ENCODE measurements around the gene FAM180A. TPM values are rescaled to one million over a fixed set of nuclear protein-coding genes. Genes with fewer than 3 reads are reported as not detected.

Gene FAM180A
- total and polyA plus RNA-seq, 2 of the 8 experiments (the other 6 are each of a cell fraction or from before 2014, with no cell fraction given): not detected

GRCh38 chr7:135682191-135682590 is 66.4 kb downstream of the FAM180A start:
- Histone ChIP-seq H3K56ac (replicated peaks; ENCODE audit: insufficient read length, low read depth, low read length) (no peak overlapping the region), H3K79me2 (ENCODE audit: control insufficient read depth in 1 of 2, insufficient read depth in 2 of 2, low read length in 2 of 2) (peaks cover 0 to 3% of the 10 kb centered on the region in 2 experiments; a peak in 2 of 4 replicates), H3K27me3 (replicated peaks in 1 of 4; ENCODE audit: control insufficient read depth in 3 of 4, extremely low read depth in 1 of 4, insufficient read depth in 3 of 4, low read length in 3 of 4) (no peaks in the 10 kb centered on the region), H2BK5ac (ENCODE audit: low read depth, low read length) (no peak overlapping the region), H3K18ac (ENCODE audit: extremely low read depth, low read length) (no peak overlapping the region), H3K23ac (ENCODE audit: insufficient read length) (no peak overlapping the region), H4K5ac (ENCODE audit: insufficient read length, low read depth, low read length) (no peak overlapping the region), H3K79me1 (ENCODE audit: low read depth, low read length) (peaks cover 8% of the 10 kb centered on the region), H3K4me2 (ENCODE audit: insufficient read depth in 1 of 2, low read depth in 2 of 2, low read length in 2 of 2) (no peak overlapping the region), H3K4ac (replicated peaks; ENCODE audit: insufficient read length, low read depth, low read length) (no peak overlapping the region), H3K14ac (ENCODE audit: insufficient read length) (no peak overlapping the region), H2BK12ac (ENCODE audit: low read depth, low read length) (no peak overlapping the region), H3K4me1 (replicated peaks in 1 of 4; ENCODE audit: control insufficient read depth in 3 of 4, insufficient read depth in 4 of 4, low read length in 3 of 4) (peaks cover 0 to 3% (median 0%) of the 10 kb centered on the region in 4 experiments; a peak in 2 of 7 replicates), H3K9ac (replicated peaks in 1 of 4; ENCODE audit: extremely low read depth in 1 of 4, low read depth in 3 of 4, low read length in 3 of 4) (no peak overlapping the region), H4K91ac (replicated peaks; ENCODE audit: insufficient read length, low read length) (no peak overlapping the region), H2BK120ac (replicated peaks; ENCODE audit: low read depth, low read length) (no peak overlapping the region), H2AFZ (ENCODE audit: low read length) (no peak overlapping the region), H3K36me3 (ENCODE audit: control insufficient read depth in 2 of 4, insufficient read depth in 4 of 4, low read length in 3 of 4) (peaks cover 0 to 17% (median under 1%) of the 10 kb centered on the region in 4 experiments; a peak in 3 of 8 replicates), H4K20me1 (replicated peaks in 1 of 2; ENCODE audit: control insufficient read depth in 1 of 2, insufficient read depth in 2 of 2, low read length in 2 of 2) (peaks cover 0 to 11% of the 10 kb centered on the region in 2 experiments), H3K4me3 (ENCODE audit: extremely low read depth in 1 of 4, insufficient read depth in 2 of 4, low read depth in 3 of 4, low read length in 4 of 4) (no peak overlapping the region), H3K23me2 (ENCODE audit: low read depth, low read length) (no peaks in the 10 kb centered on the region), H2AK5ac (ENCODE audit: low read depth, low read length) (no peak overlapping the region), H3K9me3 (ENCODE audit: insufficient read depth in 2 of 2, low read depth in 1 of 2, low read length in 1 of 2) (no peaks in the 10 kb centered on the region), H2BK20ac (ENCODE audit: low read length) (no peak overlapping the region), H3K27ac (ENCODE audit: low read depth, low read length) (no peak overlapping the region), H2BK15ac (ENCODE audit: low read length) (no peak overlapping the region), H4K8ac (ENCODE audit: extremely low read depth, insufficient read depth, low read length) (no peak overlapping the region)
- 100% methylated on average over 3 of the region's 3 CpGs; no CpG with 5 or more reads in 1 of the 2 experiments for whole genome bisulfite sequencing, 2 experiments (ENCODE audit: extremely low coverage in 1 of 2, insufficient coverage in 1 of 2, insufficient read length in 1 of 2, insufficient replicate concordance in 2 of 2, low coverage in 1 of 2, low lambda C conversion rate in 2 of 2, missing lambda C conversion rate in 1 of 2)
- ChIA-PET POLR2A (ENCODE audit: partially characterized antibody) (interaction anchor here (0.6 kb wide), 2 partner anchors 9 to 160 kb away, joined by 3 read pairs; no protein-coding TSS in a partner anchor), CTCF (ENCODE audit: partially characterized antibody) (interaction anchor here (1.0 to 5.9 kb wide), 11 partner anchors 9 to 408 kb away, joined by 3 to 89 read pairs (median 7); no protein-coding TSS in a partner anchor)
- DNase-seq (ENCODE audit: low read depth in 1 of 2, low spot score in 2 of 2) (no peak), FAIRE-seq (no peak)
- TF ChIP-seq ATF3 (IDR thresholded peaks at IDR 0.05; ENCODE audit: insufficient read depth, low read depth, low read length) (no peak), CHD1 (IDR thresholded peaks at IDR 0.05; ENCODE audit: low read depth, low read length) (no peak), HDAC2 (IDR thresholded peaks at IDR 0.05; ENCODE audit: borderline replicate concordance in 1 of 2, low read depth in 2 of 2, low read length in 2 of 2) (no peak), RFX5 (IDR thresholded peaks at IDR 0.05; ENCODE audit: borderline replicate concordance, low read depth, low read length) (no peak), SP1 (IDR thresholded peaks at IDR 0.05; ENCODE audit: low read depth, low read length) (no peak), CTBP2 (IDR thresholded peaks at IDR 0.05; ENCODE audit: borderline replicate concordance, insufficient read depth, insufficient read length, low read length) (no peak), BCL11A (IDR thresholded peaks at IDR 0.05; ENCODE audit: low read depth in 2 of 2, low read length in 2 of 2) (no peak), HDAC6 (IDR thresholded peaks at IDR 0.05; ENCODE audit: low read depth, low read length) (no peak), RNF2 (IDR thresholded peaks at IDR 0.05; ENCODE audit: borderline replicate concordance, low read depth, low read length, missing control alignments, poor library complexity, severe bottlenecking) (no peak), PHF8 (conservative IDR thresholded peaks at IDR 0.05; ENCODE audit: low read depth, low read length) (no peak)
- TF ChIP-seq, protein P1, sequence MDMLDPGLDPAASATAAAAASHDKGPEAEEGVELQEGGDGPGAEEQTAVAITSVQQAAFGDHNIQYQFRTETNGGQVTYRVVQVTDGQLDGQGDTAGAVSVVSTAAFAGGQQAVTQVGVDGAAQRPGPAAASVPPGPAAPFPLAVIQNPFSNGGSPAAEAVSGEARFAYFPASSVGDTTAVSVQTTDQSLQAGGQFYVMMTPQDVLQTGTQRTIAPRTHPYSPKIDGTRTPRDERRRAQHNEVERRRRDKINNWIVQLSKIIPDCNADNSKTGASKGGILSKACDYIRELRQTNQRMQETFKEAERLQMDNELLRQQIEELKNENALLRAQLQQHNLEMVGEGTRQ (IDR thresholded peaks at IDR 0.05; ENCODE audit: low read length): no peak
